Stimulated activated naive B cell treated with anti-CD40 and anti-IgM and Interleukin-4, amounts not matched to agents 10 μg/mL and 1 μg/mL and 100 μg/mL, for 72 hours (primary cell): ENCODE data around the gene PRC1.

Experiments used
- ATAC-seq, 2 donors: fragments of 150-1000 bp; cut with Tn5 transposase; replicated peaks; 2 replicates each; pipeline ENCODE4 v1.10.0; 2021; ENCODE audit warnings: moderate library complexity in 1 of 2
- DNase-seq: peaks from one replicate; pipeline ENCODE4 v3.0.0; 2021
- H3K27ac Mint-ChIP-seq: one replicate; pipeline ENCODE4 v1.8.0; 2022; ENCODE audit warnings: mild to moderate bottlenecking, mixed read lengths
- H3K27me3 Mint-ChIP-seq, 2 donors: one replicate each; pipeline ENCODE4 v1.8.0; 2022; ENCODE audit warnings: mixed read lengths in 2 of 2
- H3K36me3 Mint-ChIP-seq, 2 donors: one replicate each; pipeline ENCODE4 v1.8.0; 2022; ENCODE audit warnings: mixed read lengths in 2 of 2, mild to moderate bottlenecking in 1 of 2
- H3K4me1 Mint-ChIP-seq, 2 donors: one replicate each; pipeline ENCODE4 v1.8.0; 2022; ENCODE audit warnings: mixed read lengths in 2 of 2, mild to moderate bottlenecking in 1 of 2
- H3K4me3 Mint-ChIP-seq, 2 donors: one replicate each; pipeline ENCODE4 v1.8.0; 2022; ENCODE audit warnings: mild to moderate bottlenecking in 2 of 2, mixed read lengths in 2 of 2, moderate library complexity in 1 of 2
- H3K9me3 Mint-ChIP-seq, 2 donors: one replicate each; pipeline ENCODE4 v1.8.0; 2022; ENCODE audit warnings: mixed read lengths in 2 of 2, mild to moderate bottlenecking in 1 of 2

The PRC1 gene, protein sequence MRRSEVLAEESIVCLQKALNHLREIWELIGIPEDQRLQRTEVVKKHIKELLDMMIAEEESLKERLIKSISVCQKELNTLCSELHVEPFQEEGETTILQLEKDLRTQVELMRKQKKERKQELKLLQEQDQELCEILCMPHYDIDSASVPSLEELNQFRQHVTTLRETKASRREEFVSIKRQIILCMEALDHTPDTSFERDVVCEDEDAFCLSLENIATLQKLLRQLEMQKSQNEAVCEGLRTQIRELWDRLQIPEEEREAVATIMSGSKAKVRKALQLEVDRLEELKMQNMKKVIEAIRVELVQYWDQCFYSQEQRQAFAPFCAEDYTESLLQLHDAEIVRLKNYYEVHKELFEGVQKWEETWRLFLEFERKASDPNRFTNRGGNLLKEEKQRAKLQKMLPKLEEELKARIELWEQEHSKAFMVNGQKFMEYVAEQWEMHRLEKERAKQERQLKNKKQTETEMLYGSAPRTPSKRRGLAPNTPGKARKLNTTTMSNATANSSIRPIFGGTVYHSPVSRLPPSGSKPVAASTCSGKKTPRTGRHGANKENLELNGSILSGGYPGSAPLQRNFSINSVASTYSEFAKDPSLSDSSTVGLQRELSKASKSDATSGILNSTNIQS

DNA sequence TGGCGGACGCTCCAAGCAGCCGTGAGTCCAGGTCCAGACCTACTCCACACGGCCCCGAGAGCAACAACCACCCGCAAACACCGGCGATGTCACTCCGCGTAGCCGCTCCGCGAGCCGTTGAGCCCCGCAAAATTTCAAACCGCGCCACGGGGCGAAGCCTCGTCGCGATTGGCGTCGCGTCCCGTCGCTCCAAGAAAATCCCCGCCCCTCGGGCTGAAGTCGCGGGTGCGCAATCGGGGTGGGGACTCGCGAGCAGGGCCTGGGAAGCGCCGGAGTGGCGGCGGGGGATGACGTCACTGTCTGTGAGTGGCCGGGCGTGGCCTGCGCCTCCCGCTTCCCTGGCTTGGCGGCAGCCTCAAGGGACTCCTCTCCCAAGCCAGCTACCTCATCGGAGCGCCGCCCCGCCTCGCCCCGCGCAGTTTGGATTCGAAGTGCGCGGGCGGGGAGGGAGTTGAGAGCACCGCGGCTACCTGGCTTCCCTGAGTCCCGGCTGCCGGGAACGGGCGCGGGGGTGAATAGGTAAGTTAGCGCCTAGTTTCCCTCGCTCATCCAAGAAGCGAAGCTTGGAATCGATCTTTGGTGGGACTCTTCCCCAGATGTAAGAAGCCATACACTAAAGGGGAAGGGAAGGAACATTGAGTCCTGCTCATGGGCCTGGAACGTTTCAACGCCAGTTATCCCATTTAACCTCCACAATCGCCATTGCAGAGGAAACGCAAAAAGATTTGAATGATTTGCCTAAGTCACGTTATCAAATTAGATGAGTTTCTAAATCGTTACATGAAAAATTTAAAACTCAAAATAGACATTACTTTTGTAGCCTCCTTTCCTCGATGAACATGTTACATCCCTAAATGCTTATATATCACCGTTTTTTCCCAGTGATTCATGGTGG is at the start of gene PRC1:
PRC1 (minus strand) TSS at position 119 of the 895 bp plus-strand sequence; CDS start at position 1, 118 bp downstream.
- peaks cover 5 to 6% of the 10 kb centered on the region in 2 donors for H3K4me1 Mint-ChIP-seq
- DNase-seq (peak; percentile 94), ATAC-seq (peak; percentile 98 to 99)
- no peaks in the 10 kb centered on the region for H3K9me3 Mint-ChIP-seq
- H3K27ac Mint-ChIP-seq, result peak within 1 kb of the TSS; percentile 100
- H3K4me3 Mint-ChIP-seq, result peak within 1 kb of the TSS; percentile 100
- no peaks in the 10 kb centered on the region for H3K27me3 Mint-ChIP-seq
- peaks cover 9 to 23% of the 10 kb centered on the region in 2 donors for H3K36me3 Mint-ChIP-seq

- Mint-ChIP-seq H3K27ac (no peak overlapping the region), H3K27me3 (peaks cover 5 to 8% of the 10 kb centered on the region in 2 donors), H3K4me1 (peaks cover 7 to 11% of the 10 kb centered on the region in 2 donors), H3K4me3 (no peak overlapping the region), H3K9me3 (no peaks in the 10 kb centered on the region), H3K36me3 (no peaks in the 10 kb centered on the region)
- DNase-seq (no peak), ATAC-seq (no peak)
Measured at GRCh38 chr15:91043202-91043874, 49.0 kb upstream of the PRC1 start.

DNA sequence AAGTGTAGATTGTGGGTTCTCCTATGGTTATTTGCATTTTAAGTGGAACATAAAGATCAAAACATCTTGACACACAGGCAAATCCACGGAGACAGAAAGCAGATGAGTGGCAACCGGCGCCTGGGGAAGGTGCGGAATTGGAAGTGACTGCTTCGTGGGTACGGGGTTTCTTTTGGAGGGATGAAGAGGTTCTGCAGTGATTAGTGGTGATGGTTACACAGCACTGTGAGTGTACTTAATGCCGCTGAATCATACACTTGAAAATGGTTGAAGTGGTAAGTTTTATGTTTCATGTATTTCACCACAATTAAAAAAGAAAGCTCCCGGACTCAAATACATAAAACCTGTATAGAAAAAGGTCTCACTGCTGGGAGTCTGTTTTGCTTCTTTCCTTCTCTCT is 46.5 kb upstream of the PRC1 start:
- Mint-ChIP-seq H3K4me3 (no peak overlapping the region), H3K27ac (no peak overlapping the region), H3K36me3 (no peaks in the 10 kb centered on the region), H3K4me1 (no peaks in the 10 kb centered on the region), H3K27me3 (peaks cover 8 to 10% of the 10 kb centered on the region in 2 donors), H3K9me3 (no peaks in the 10 kb centered on the region)
- no peak for DNase-seq
- ATAC-seq, result no peak

GRCh38 chr15:91039996-91040395 is 45.7 kb upstream of the PRC1 start:
- ATAC-seq (no peak), DNase-seq (no peak)
- Mint-ChIP-seq H3K36me3 (no peaks in the 10 kb centered on the region), H3K4me3 (no peak overlapping the region), H3K27ac (no peak overlapping the region), H3K9me3 (no peaks in the 10 kb centered on the region), H3K4me1 (no peaks in the 10 kb centered on the region), H3K27me3 (peaks cover 9 to 12% of the 10 kb centered on the region in 2 donors)

GRCh38 chr15:91032919-91033803 is 38.8 kb upstream of the PRC1 start:
- no peaks in the 10 kb centered on the region for H3K36me3 Mint-ChIP-seq
- ATAC-seq (peak; percentile 68 to 74), DNase-seq (peak; percentile 13)

GRCh38 chr15:91031796-91032195 is 37.5 kb upstream of the PRC1 start:
- H3K36me3 Mint-ChIP-seq, result no peaks in the 10 kb centered on the region
- ATAC-seq (no peak), DNase-seq (no peak)
- peaks cover 4 to 10% of the 10 kb centered on the region in 2 donors for H3K4me1 Mint-ChIP-seq
- H3K27ac Mint-ChIP-seq, result no peak overlapping the region
- no peak overlapping the region for H3K4me3 Mint-ChIP-seq
- H3K9me3 Mint-ChIP-seq, result no peaks in the 10 kb centered on the region
- H3K27me3 Mint-ChIP-seq, result peaks cover 7 to 10% of the 10 kb centered on the region in 2 donors

More at GRCh38 chr15:91032919-91033803, 38.8 kb upstream of the PRC1 start:
- Mint-ChIP-seq H3K9me3 (no peaks in the 10 kb centered on the region), H3K4me1 (peaks cover 4 to 10% of the 10 kb centered on the region in 2 donors), H3K27me3 (peaks cover 7 to 13% of the 10 kb centered on the region in 2 donors), H3K27ac (no peak overlapping the region), H3K4me3 (peak overlapping the region in 1 of 2 donors; percentile 46)

GRCh38 chr15:91027677-91028076 is 33.3 kb upstream of the PRC1 start:
- H3K4me3 Mint-ChIP-seq, result no peak overlapping the region
- no peaks in the 10 kb centered on the region for H3K9me3 Mint-ChIP-seq
- no peak for DNase-seq

DNA sequence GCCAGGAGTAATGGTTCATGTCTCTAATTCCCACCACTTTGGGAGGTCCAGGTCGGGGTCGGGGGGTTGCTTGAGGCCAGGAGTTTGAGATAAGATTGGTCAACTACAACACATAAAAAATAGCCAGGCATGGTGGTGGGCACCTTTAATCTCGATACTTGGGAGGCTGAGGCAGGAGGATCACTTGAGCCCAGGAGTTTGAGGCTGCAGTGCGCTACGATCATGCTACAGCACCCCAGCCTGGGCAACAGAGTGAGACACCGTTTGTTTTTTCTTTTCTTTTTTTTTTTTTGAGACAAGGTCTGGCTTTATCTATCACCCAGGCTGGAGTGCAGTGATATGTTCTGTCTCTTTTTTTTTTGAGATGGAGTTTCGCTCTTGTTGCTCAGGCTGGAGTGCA is 29.4 kb upstream of the PRC1 start:
- Mint-ChIP-seq H3K4me3 (no peak overlapping the region), H3K9me3 (no peaks in the 10 kb centered on the region), H3K27ac (no peak overlapping the region), H3K36me3 (peaks cover 6% of the 10 kb centered on the region in 2 donors), H3K4me1 (peaks cover 15 to 30% of the 10 kb centered on the region in 2 donors), H3K27me3 (no peaks in the 10 kb centered on the region)
- ATAC-seq, result no peak
- no peak for DNase-seq

More at GRCh38 chr15:91027677-91028076, 33.3 kb upstream of the PRC1 start:
- Mint-ChIP-seq H3K27me3 (no peaks in the 10 kb centered on the region), H3K27ac (no peak overlapping the region), H3K36me3 (no peaks in the 10 kb centered on the region), H3K4me1 (peaks cover 1 to 10% of the 10 kb centered on the region in 2 donors)
- ATAC-seq, result no peak

- Mint-ChIP-seq H3K27me3 (no peaks in the 10 kb centered on the region), H3K27ac (peak overlapping the region; percentile 94), H3K36me3 (peaks cover 12 to 14% of the 10 kb centered on the region in 2 donors), H3K4me1 (peaks cover 22 to 40% of the 10 kb centered on the region in 2 donors), H3K9me3 (no peaks in the 10 kb centered on the region), H3K4me3 (peak overlapping the region; percentile 88 to 91)
- no peak for ATAC-seq
- no peak for DNase-seq
Measured at GRCh38 chr15:91022832-91023129, 28.4 kb upstream of the PRC1 start.

GRCh38 chr15:91022075-91022831 is 27.9 kb upstream of the PRC1 start, which contains the start of gene VPS33B:
VPS33B (minus strand) TSS chr15:91022594; CDS start chr15:91022249, 345 bp downstream.
- peaks cover 12 to 17% of the 10 kb centered on the region in 2 donors for H3K36me3 Mint-ChIP-seq
- H3K4me1 Mint-ChIP-seq, result peaks cover 24 to 40% of the 10 kb centered on the region in 2 donors
- DNase-seq (peak; percentile 73), ATAC-seq (peak; percentile 80 to 84)
- peak within 1 kb of the TSS; percentile 88 to 91 for H3K4me3 Mint-ChIP-seq
- H3K27ac Mint-ChIP-seq, result peak within 1 kb of the TSS; percentile 94
- H3K9me3 Mint-ChIP-seq, result no peaks in the 10 kb centered on the region
- no peaks in the 10 kb centered on the region for H3K27me3 Mint-ChIP-seq

- peak in 1 of 2 donors; percentile 2 for ATAC-seq
Measured at GRCh38 chr15:91021516-91022074, 27.3 kb upstream of the PRC1 start.

DNA sequence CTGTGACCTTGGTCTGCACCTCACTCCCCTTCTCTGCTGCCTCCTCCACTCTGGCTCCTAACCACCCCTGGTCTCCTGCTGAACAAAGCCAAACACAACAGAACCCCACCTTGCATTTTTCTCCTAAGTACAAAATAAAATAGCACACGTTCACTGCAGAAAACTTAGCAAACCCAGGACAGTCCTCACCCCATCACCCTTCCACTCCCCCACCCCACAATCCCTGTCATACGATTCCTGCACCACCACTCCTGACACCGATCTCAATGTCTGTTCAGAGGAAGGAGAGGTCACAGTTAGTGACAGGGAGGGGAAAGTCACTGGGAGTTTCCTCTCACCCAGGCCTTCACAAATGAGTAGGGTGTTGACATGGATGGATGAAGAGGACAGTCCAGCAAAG is 23.8 kb upstream of the PRC1 start:
- H3K36me3 Mint-ChIP-seq, result peaks cover 23 to 28% of the 10 kb centered on the region in 2 donors
- H3K27me3 Mint-ChIP-seq, result no peaks in the 10 kb centered on the region
- ATAC-seq (peak in 1 of 2 donors; percentile 34), DNase-seq (no peak)
- peak overlapping the region; percentile 15 for H3K27ac Mint-ChIP-seq
- H3K9me3 Mint-ChIP-seq, result no peaks in the 10 kb centered on the region
- peaks cover 27 to 40% of the 10 kb centered on the region in 2 donors for H3K4me1 Mint-ChIP-seq
- H3K4me3 Mint-ChIP-seq, result peak overlapping the region in 1 of 2 donors; percentile 7

More at GRCh38 chr15:91021516-91022074, 27.3 kb upstream of the PRC1 start:
- Mint-ChIP-seq H3K27me3 (no peaks in the 10 kb centered on the region), H3K4me1 (peaks cover 27 to 43% of the 10 kb centered on the region in 2 donors), H3K36me3 (peaks cover 16 to 21% of the 10 kb centered on the region in 2 donors), H3K4me3 (peak overlapping the region; percentile 88 to 91), H3K27ac (peak overlapping the region; percentile 94), H3K9me3 (no peaks in the 10 kb centered on the region)
- no peak for DNase-seq
